HG03469 (cell line): Measurements from ENCODE around the gene BLOC1S5.
"Not testable (repeated sequence)": the region's sequence is repeated elsewhere in the genome, so short reads cannot be mapped to it uniquely, and the experiment has no call there.

Experiments
- ATAC-seq: cut with Tn5 transposase; IDR thresholded peaks from one replicate; pipeline ENCODE4 v1.9.1; 2021; ENCODE audit warnings: mild to moderate bottlenecking, moderate library complexity, moderate number of reproducible peaks; ENCODE audit not compliant: unreplicated experiment

The BLOC1S5 gene

DNA sequence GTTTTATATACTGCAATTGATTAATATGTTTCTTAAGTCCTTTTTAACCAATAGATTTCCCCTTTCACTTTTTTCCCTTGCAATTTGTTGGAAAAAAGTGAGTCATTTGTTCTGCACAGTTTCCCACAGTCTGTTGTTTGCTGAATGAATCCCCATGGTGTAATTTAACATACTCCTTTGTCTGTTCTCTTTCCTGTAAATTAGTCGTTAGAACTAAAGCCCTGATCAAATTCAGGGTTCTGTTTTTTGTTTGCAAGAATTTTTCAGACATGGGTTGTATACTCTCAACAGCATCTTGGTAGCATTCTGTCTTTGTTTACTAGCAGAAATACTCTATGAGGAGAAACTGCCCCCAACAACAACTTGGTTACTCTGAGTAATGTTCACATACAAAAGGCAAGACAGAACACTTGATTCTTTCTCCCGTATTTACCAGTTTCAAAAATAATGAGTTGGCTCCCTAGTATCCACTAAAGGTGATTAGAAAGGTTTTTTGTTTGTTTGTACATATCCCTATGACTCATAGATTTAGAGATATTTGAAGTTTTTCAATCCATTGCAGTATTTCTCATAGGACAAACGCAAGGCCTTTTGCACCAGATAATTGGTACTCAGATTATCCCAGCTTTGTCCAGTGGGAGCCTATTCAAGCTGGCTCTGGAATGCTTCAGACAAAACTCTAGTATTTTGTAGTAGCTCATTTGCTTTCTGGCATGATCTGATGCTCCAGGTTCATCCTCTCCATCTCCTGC, 16.5 kb downstream of the BLOC1S5 start:
- no peak for ATAC-seq

DNA sequence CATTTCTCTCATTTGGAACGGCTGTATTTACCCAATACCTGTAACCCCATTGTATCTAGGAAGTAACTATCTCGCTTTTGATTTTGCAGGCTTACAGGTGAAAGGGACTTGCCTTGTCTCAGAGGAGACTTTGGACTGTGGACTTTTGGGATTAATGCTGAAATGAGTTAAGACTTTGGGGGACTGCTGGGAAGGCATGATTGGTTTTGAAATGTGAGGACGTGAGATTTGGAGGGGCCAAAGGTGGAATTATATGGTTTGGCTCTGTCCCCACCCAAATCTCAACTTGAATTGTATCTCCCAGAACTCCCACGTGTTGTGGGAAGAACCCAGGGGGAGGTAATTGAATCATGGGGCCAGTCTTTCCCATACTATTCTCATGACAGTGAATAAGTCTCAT, 18.4 kb downstream of the BLOC1S5 start:
- not testable (repeated sequence) for ATAC-seq

DNA sequence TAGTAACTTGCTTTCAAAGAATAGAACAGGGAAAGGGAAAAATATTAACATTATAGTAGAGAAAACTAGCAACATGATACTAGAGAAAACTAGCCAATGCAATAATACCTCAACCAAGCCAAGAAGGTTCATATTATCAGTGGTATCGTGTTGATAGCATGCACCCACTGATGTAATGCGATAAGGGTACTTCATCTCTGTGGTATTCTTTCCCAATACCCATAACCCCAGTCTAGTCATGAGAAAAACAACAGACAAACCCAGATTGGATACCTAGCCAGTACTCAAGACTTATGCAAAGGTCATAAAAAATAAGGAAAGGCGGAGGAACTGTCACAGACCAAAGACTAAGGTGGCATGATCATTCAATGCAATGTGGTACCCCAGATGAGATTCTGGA, 21.0 kb downstream of the BLOC1S5 start:
- no peak for ATAC-seq

- no peak for ATAC-seq
Measured at GRCh38 chr6:8041913-8042583, 22.1 kb downstream of the BLOC1S5 start.

DNA sequence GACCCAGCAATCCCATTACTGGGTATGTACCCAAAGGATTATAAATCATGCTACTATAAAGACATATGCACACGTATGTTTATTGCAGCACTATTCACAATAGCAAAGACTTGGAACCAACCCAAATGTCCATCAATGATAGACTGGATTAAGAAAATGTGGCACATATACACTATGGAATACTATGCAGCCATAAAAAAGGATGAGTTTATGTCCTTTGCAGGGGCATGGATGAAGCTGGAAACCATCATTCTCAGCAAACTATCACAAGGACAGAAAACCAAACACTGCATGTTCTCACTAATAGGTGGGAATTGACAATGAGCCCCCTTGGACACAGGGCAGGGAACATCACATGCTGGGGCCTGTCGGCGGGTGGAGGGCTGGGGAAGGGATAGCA, 30.1 kb downstream of the BLOC1S5 start:
- not testable (repeated sequence) for ATAC-seq

- no peak for ATAC-seq
Measured at GRCh38 chr6:8030920-8031319, 33.3 kb downstream of the BLOC1S5 start.

DNA sequence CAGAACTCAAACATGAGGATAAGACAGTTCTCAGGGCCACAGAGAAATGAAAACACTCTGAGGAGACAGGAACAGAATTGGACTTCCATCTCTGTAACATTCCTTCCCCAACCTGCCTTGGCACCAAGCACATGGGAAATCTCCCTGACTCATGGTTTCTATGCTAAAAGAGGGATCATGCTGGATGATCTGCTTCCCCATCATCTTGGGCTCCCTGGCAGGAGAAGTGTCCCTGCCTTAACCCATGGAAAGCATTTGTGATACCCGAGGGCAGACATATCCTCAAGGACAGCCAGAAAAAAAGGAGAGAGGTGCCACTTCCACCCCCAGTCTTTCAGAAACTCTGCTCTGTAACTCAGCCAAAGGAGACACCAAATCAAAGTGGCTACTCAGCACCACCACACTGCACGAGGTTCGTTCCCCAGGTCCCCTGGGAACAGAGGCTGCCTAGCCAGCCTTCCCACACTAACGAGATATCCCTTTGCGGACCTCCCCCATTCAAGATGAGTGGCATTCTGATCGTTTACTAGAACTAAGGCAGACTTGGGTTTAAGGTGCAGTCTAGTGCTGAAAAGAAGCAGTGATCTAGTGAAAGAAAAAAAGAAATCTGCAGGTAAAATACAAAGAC, 34.8 kb downstream of the BLOC1S5 start:
- ATAC-seq: no peak

- ATAC-seq: no peak
Measured at GRCh38 chr6:8027965-8028651, 36.1 kb downstream of the BLOC1S5 start.

DNA sequence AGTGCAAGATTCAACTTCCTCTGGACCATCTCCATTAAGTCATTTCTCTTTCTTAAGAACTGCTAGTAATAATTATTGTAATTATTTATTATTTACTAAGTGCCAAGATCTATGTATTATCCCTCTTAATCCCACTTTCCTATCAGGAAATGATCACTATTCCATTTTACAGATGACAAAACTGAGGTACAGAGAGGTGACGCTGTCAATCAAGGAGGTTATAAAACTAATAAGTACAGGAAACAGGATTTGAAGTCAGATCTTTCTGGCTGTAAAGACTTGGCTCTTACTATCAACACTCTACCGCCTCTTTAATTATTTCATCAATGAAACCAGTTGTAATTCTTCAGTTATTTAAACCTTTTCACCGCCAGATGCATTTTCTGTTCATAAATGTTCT, 37.4 kb downstream of the BLOC1S5 start:
- no peak for ATAC-seq

- ATAC-seq: no peak
Measured at GRCh38 chr6:8025191-8025590, 39.0 kb downstream of the BLOC1S5 start.

- no peak for ATAC-seq
Measured at GRCh38 chr6:8023638-8024037, 40.6 kb downstream of the BLOC1S5 start.

DNA sequence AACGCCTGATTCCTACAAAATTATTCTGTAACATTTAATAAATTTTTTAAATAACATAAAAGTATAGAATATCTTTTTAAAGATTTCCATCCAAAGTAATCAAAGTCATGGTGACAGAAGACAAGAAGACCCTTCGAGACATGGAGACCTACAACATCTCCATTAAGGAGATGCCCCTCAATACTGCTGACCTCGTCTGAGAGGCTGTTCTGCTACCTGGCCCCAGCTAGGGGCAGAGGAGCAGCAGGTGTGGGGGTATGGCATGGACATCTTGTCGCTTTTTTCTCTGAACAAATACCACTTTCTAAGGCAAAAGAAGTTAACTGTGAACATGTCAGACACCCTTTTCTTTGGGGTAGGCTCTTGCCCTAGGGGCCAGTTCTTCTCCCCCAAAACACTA, 44.1 kb downstream of the BLOC1S5 start:
- no peak for ATAC-seq

- no peak for ATAC-seq
Measured at GRCh38 chr6:8017705-8018104, 46.5 kb downstream of the BLOC1S5 start.

DNA sequence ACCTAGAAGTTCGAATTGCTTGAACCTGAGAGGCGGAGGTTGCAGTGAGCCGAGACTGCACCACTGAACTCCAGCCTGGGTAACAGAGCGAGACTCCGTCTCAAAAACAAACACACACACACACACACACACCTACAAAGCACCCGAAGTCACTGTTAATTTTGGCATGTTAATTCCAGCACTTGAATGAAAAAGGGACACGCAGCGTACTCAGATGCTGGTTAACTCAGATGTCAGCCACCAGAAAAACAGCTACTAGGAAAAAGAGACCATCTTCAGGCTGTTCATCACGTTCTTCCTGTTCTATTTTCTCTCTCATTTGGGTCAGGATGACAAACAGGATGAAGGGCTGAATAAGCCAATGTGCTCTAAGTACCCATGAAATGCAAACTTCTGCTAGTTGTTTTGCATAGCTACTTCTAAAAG, 46.9 kb downstream of the BLOC1S5 start:
- ATAC-seq: no peak

DNA sequence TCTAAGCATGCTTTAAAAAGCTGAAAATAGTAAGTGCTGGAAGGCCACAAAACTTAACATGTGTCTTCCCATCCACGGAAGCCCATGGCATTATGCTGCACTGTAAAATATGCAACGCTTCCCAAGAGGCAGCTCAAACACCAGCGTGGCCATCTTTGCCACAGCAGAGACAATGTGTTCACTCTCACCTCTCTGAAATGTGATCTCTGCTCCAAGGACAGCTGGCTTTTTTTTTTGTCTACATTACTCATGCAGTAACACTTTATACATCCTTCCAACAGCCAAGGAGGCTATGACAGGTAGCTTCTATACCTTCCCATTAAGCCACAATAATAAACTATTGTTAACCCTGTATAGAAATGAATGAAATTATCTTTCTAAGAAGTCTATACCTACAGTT, 49.2 kb downstream of the BLOC1S5 start:
- ATAC-seq: no peak

GRCh38 chr6:8013763-8014162, 50.4 kb downstream of the BLOC1S5 start:
- no peak for ATAC-seq

DNA sequence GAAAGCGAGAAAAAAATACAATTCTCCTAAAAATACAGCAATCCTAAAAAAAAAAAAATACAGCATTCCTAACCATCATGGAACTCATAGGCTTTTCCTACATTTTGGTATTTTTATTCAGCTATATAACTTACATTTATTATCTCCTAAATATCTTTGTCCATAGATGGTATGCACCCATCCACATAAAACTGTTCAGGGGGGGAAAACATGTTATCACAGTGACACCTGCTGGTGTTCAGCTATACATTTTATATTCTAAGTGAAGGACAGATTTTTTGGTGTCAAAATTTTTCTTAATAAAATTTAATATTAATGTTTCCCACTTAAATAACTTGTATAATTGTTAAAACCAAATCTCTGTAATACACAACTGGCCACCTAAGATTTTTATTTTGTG, 58.0 kb downstream of the BLOC1S5 start:
- ATAC-seq: no peak

GRCh38 chr6:8005136-8005535, 59.1 kb downstream of the BLOC1S5 start:
- ATAC-seq: no peak

DNA sequence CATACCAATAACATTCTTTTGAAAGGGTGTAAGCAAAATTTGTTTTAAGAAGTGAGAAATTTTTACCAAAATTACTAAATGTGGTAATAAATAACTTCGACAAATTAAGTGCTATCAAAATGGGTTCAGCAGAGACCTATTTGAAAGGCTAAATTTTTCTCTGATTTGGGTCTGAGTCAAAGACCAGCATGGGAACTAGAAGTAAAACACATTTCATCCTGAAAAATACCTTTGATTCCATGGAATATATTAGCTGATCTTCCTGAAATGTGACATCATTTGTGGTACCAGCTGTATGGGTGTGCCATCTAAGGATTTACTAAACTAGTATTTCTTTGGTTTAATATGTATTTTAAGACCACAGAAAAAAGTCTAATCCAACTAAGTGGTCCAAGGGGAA, 63.6 kb downstream of the BLOC1S5 start:
- ATAC-seq: no peak

DNA sequence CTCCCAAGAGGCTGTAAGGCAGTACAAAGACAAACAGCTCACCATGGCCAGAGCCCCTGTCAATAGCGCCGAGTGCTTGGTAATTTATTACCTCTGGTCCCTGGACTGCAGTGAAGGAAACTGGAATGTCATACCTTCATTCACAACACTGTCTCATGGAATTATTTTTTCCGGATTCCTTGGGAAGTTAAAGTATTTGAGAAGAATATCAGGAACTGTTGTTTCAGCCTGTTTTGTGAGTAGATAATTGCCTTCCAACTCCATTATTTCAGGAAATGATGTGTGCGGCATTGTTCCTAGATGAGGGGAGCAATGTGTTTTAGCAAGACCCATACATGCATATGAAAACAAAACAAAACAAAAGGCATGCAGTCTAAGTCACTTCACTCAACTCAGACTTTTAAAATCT, 64.0 kb downstream of the BLOC1S5 start:
- ATAC-seq: no peak

DNA sequence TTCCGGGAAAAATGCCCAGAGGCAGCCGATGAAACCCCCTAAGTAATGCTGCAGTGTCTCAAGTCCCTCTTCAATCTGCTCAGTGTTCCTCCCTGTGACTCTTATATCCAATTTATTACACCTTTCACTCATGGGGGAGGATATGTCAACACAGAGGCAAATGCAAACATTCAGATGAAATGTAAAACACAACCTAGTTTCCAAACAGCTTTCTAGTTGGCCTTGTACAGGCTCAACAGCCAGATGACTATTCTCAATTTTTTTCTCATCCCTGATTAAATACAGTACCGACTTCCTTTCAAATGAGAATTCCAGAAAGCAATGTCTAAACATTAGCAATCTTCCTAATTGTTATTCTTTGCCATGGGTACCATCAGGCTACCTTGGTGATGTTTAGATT, 65.0 kb downstream of the BLOC1S5 start:
- ATAC-seq: no peak
